HCT116 (cell line): Measurements from ENCODE around the gene CMIP. TPM values are rescaled to one million over a fixed set of nuclear protein-coding genes. Genes with fewer than 3 reads are reported as not detected.

Experiments
- ATAC-seq: fragments of 200-7000 bp; cut with Tn5 transposase; 2 replicates; pipeline ENCODE4 v1.9.1; 2020; ENCODE audit warnings: mild to moderate bottlenecking, moderate library complexity
- BruUV-seq: library from RNA; stranded (reverse); fragments of 400-500 nt; replicated peaks from 2 replicates; lab custom pipeline; 2021; lab: Mats Ljungman, UMichigan
- CTCF ChIA-PET: fragments of 300-600 bp; sonication (Branson Sonifier 250); formaldehyde crosslinking; loops from one replicate; lab custom pipeline; 2021; ENCODE audit warnings: antibody characterized with exemption; lab: Charles Lee
- POLR2A ChIA-PET: fragments of 300-600, 350-600 bp; sonication (Branson Sonifier 250); formaldehyde crosslinking; loops from one replicate; lab custom pipeline; 2021; ENCODE audit warnings: antibody characterized with exemption; lab: Charles Lee
- RAD21 ChIA-PET, 2 experiments: fragments of 300-600 bp; sonication (Branson Sonifier 250); formaldehyde crosslinking; loops; one replicate each; lab custom pipeline; 2023; ENCODE audit warnings: low total read pairs in 2 of 2; ENCODE audit not compliant: uncharacterized antibody in 2 of 2, unreplicated experiment in 2 of 2, low non-redundant PET in 1 of 2; lab: Charles Lee
- DNase-seq: peaks from one replicate; pipeline ENCODE4 v3.0.0-alpha.2; 2010; ENCODE audit warnings: low read depth, low spot score
- H2AFZ ChIP-seq: fragments of 200-600 bp; shearing (Covaris generic), sonication (generic); 2 replicates; pipeline ENCODE4 v1.6.1; 2017; ENCODE audit warnings: low read depth, mixed run types, mixed read lengths, antibody characterized with exemption, low read length; ENCODE audit not compliant: poor library complexity, severe bottlenecking
- H3K27ac ChIP-seq: 2 replicates; pipeline ENCODE4 v1.5.1; 2012; ENCODE audit warnings: low read depth, low read length
- H3K27me3 ChIP-seq: fragments of 200-600 bp; sonication (generic); 2 replicates; pipeline ENCODE4 v1.6.1; 2016; ENCODE audit warnings: mixed run types, low read length, mixed read lengths; ENCODE audit not compliant: insufficient read depth
- H3K36me3 ChIP-seq, 2 experiments: fragments of 200-500 bp in 1 of 2; fragments of 200-600 bp in 1 of 2; sonication (Bioruptor generic) in 1 of 2; sonication (generic) in 1 of 2; 2 replicates each; pipeline versions ENCODE4 v1.5.1 to v1.6.1; 2014 to 2016; ENCODE audit warnings: low read length in 2 of 2, inconsistent platforms in 1 of 2, mixed read lengths in 1 of 2, mixed run types in 1 of 2; ENCODE audit not compliant: insufficient read depth in 2 of 2, control insufficient read depth in 1 of 2
- H3K4me1 ChIP-seq, 2 experiments: fragments of 200-600 bp in 1 of 2; sonication (generic) in 1 of 2; 2 replicates each; pipeline versions ENCODE4 v1.5.1 to v1.6.1; 2012 to 2017; ENCODE audit warnings: low read length in 2 of 2, inconsistent platforms in 1 of 2, mild to moderate bottlenecking in 1 of 2, mixed read lengths in 1 of 2, mixed run types in 1 of 2, moderate library complexity in 1 of 2; ENCODE audit not compliant: insufficient read depth in 2 of 2, control insufficient read depth in 1 of 2
- H3K4me2 ChIP-seq: fragments of 200-600 bp; sonication (generic); 2 replicates; pipeline ENCODE4 v1.6.1; 2017; ENCODE audit warnings: mixed run types, low read length, mixed read lengths
- H3K4me3 ChIP-seq, 2 experiments: fragments of 200-600 bp in 1 of 2; sonication (generic) in 1 of 2; replicated peaks in 1 of 2; 2 replicates each; pipeline ENCODE4 v1.5.1; 2011 to 2016; ENCODE audit warnings: low read length in 2 of 2, control low read depth in 1 of 2, low read depth in 1 of 2, mild to moderate bottlenecking in 1 of 2, mixed read lengths in 1 of 2, mixed run types in 1 of 2
- H3K79me2 ChIP-seq: fragments of 200-600 bp; sonication (generic); 2 replicates; pipeline ENCODE4 v1.6.1; 2017; ENCODE audit warnings: mild to moderate bottlenecking, mixed run types, low read length, moderate library complexity, mixed read lengths; ENCODE audit not compliant: insufficient read depth
- H3K9ac ChIP-seq: fragments of 200-600 bp; sonication (generic); 2 replicates; pipeline ENCODE4 v1.6.1; 2016; ENCODE audit warnings: low read length, mixed read lengths
- H3K9me2 ChIP-seq: fragments of 200-600 bp; sonication (generic), shearing (Covaris generic); 2 replicates; pipeline ENCODE4 v1.6.1; 2017; ENCODE audit warnings: mixed run types, mild to moderate bottlenecking, moderate library complexity; ENCODE audit not compliant: insufficient read depth
- H3K9me3 ChIP-seq, 2 experiments: fragments of 200-500 bp in 1 of 2; fragments of 200-600 bp in 1 of 2; sonication (Bioruptor generic) in 1 of 2; sonication (generic) in 1 of 2; 2 replicates each; pipeline ENCODE4 v1.6.1; 2014 to 2017; ENCODE audit warnings: low read length in 2 of 2, mixed read lengths in 2 of 2, inconsistent platforms in 1 of 2, low read depth in 1 of 2, mild to moderate bottlenecking in 1 of 2, mixed run types in 1 of 2, moderate library complexity in 1 of 2; ENCODE audit not compliant: control insufficient read depth in 1 of 2, insufficient read depth in 1 of 2
- H4K20me1 ChIP-seq: fragments of 200-600 bp; sonication (generic), shearing (Covaris generic); 2 replicates; pipeline ENCODE4 v1.6.1; 2017; ENCODE audit warnings: mixed run types, mild to moderate bottlenecking, moderate library complexity; ENCODE audit not compliant: insufficient read depth
- ATF3 ChIP-seq: IDR thresholded peaks from 2 replicates; pipeline ENCODE4 v1.6.1; 2012
- CTCF ChIP-seq, 3 experiments: fragments of 200-600 bp in 1 of 3; sonication (generic) in 1 of 3; IDR thresholded peaks in 2 of 3; conservative IDR thresholded peaks in 1 of 3; 2 replicates each; pipeline ENCODE4 v1.5.1; 2012 to 2017; ENCODE audit warnings: low read depth in 2 of 3, low read length in 2 of 3, antibody characterized with exemption in 1 of 3, borderline replicate concordance in 1 of 3, control low read depth in 1 of 3, mild to moderate bottlenecking in 1 of 3, mixed read lengths in 1 of 3, mixed run types in 1 of 3, moderate library complexity in 1 of 3; ENCODE audit not compliant: insufficient read depth in 1 of 3
- EZH2phosphoT487 ChIP-seq: fragments of 200-600 bp; IDR thresholded peaks from 2 replicates; pipeline ENCODE4 v1.6.1; 2018; ENCODE audit warnings: antibody characterized with exemption, borderline replicate concordance
- POLR2A ChIP-seq: IDR thresholded peaks from 2 replicates; pipeline ENCODE4 v1.7.0; 2011; ENCODE audit warnings: borderline replicate concordance; ENCODE audit not compliant: insufficient read depth, insufficient read length; ENCODE audit errors: extremely low read depth
- POLR2AphosphoS5 ChIP-seq: IDR thresholded peaks from 2 replicates; pipeline ENCODE4 v1.6.1; 2011; ENCODE audit warnings: mild to moderate bottlenecking, low read depth, low read length, moderate library complexity
- SIN3A ChIP-seq: IDR thresholded peaks from 2 replicates; pipeline ENCODE4 v1.6.1; 2012; ENCODE audit warnings: low read depth
- SRF ChIP-seq: IDR thresholded peaks from 2 replicates; pipeline ENCODE4 v1.6.1; 2012; ENCODE audit warnings: low read depth
- TCF7L2 ChIP-seq: IDR thresholded peaks from 2 replicates; pipeline ENCODE4 v1.7.0; 2011; ENCODE audit warnings: borderline replicate concordance, inconsistent platforms; ENCODE audit not compliant: insufficient read depth, insufficient read length; ENCODE audit errors: extremely low read depth
- YY1 ChIP-seq: IDR thresholded peaks from 2 replicates; pipeline ENCODE4 v1.6.1; 2011; ENCODE audit warnings: low read length, low read depth, moderate library complexity, mild to moderate bottlenecking; ENCODE audit not compliant: insufficient replicate concordance; ENCODE audit errors: extremely low read depth
- ZBTB33 ChIP-seq: IDR thresholded peaks from 2 replicates; pipeline ENCODE4 v1.6.1; 2011; ENCODE audit warnings: mild to moderate bottlenecking, low read length, moderate library complexity; ENCODE audit not compliant: insufficient replicate concordance; ENCODE audit errors: extremely low read depth
- ZNF274 ChIP-seq: fragments of 200-500 bp; sonication (Bioruptor generic); IDR thresholded peaks from 2 replicates; pipeline ENCODE4 v1.6.1; 2014; ENCODE audit warnings: mild to moderate bottlenecking, low read depth, low read length, inconsistent platforms
- intact Hi-C: fragments of 100-400 bp; cut with micrococcal nuclease; formaldehyde crosslinking; loops from 2 replicates; pipeline ENCODE4 v1.10.0; 2022
- total RNA-seq: library from RNA; stranded (reverse); gene quantifications from one replicate; pipeline ENCODE4 v1.2.1, GENCODE V29; 2021; ENCODE audit not compliant: unreplicated experiment

CMIP gene
- total RNA-seq, 1 experiment from 2014 or later = 64.6 TPM

GRCh38 chr16:81562926-81563325 is 118.3 kb downstream of the CMIP start:
- ATAC-seq (no peak), DNase-seq (no peak)
- Histone ChIP-seq H3K4me1 (peaks cover 37 to 66% of the 10 kb centered on the region in 2 experiments), H3K9me3 (no peaks in the 10 kb centered on the region), H2AFZ (no peak overlapping the region), H3K9ac (no peak overlapping the region), H3K4me3 (no peak overlapping the region), H4K20me1 (no peaks in the 10 kb centered on the region), H3K9me2 (no peaks in the 10 kb centered on the region), H3K79me2 (peaks cover 95% of the 10 kb centered on the region), H3K27ac (no peak overlapping the region), H3K27me3 (no peaks in the 10 kb centered on the region), H3K36me3 (peaks cover 0 to under 1% of the 10 kb centered on the region in 2 experiments; a peak in 1 of 4 replicates), H3K4me2 (no peak overlapping the region)
- intact Hi-C loops = no loop called here
- BruUV-seq = no TSS peak
- POLR2A ChIA-PET = no interaction called here
- RAD21 ChIA-PET = no interaction called here
- CTCF ChIA-PET = no interaction called here
- TF ChIP-seq EZH2phosphoT487 = no peak

GRCh38 chr16:81564421-81564911 is 119.9 kb downstream of the CMIP start:
- H3K4me1 ChIP-seq = peaks cover 41 to 66% of the 10 kb centered on the region in 2 experiments
- no peak overlapping the region for H3K4me2 ChIP-seq
- no peaks in the 10 kb centered on the region; a peak in 1 of 4 replicates for H3K36me3 ChIP-seq
- H3K9me3 ChIP-seq = no peaks in the 10 kb centered on the region
- H2AFZ ChIP-seq = no peak overlapping the region
- no peak overlapping the region for H3K27ac ChIP-seq
- H3K9ac ChIP-seq = no peak overlapping the region
- ChIA-PET CTCF (no interaction called here), POLR2A (interaction anchor here (1.2 kb wide), 2 partner anchors 9 to 18 kb away, joined by 3 read pairs; no protein-coding TSS in a partner anchor), RAD21 (no interaction called here)
- H4K20me1 ChIP-seq = no peaks in the 10 kb centered on the region; the same call in 1 of the 2 replicates
- intact Hi-C loops = no loop called here
- DNase-seq (no peak), ATAC-seq (no peak)
- no TSS peak for BruUV-seq
- H3K4me3 ChIP-seq = no peak overlapping the region
- no peaks in the 10 kb centered on the region for H3K27me3 ChIP-seq
- no peaks in the 10 kb centered on the region for H3K9me2 ChIP-seq
- peaks cover 95% of the 10 kb centered on the region for H3K79me2 ChIP-seq
- TF ChIP-seq ZBTB33 = no peak
- no peak for TF ChIP-seq POLR2AphosphoS5
- no peak for TF ChIP-seq POLR2A
- no peak for TF ChIP-seq SRF
- TF ChIP-seq ATF3 = no peak
- TF ChIP-seq SIN3A = no peak
- no peak for TF ChIP-seq ZNF274
- no peak for TF ChIP-seq YY1
- no peak for TF ChIP-seq CTCF (IDR thresholded peaks at IDR 0.05 in 2 of 3, conservative IDR thresholded peaks at IDR 0.05 in 1 of 3; ENCODE audit: borderline replicate concordance in 1 of 3, insufficient read depth in 1 of 3, low read depth in 2 of 3, low read length in 2 of 3)
- no peak for TF ChIP-seq TCF7L2
